GM21723 (cell line): ENCODE data around the gene NDUFAF7.
"Not testable (repeated sequence)": the region's sequence is repeated elsewhere in the genome, so short reads cannot be mapped to it uniquely, and the experiment has no call there.

ENCODE experiments used
- ATAC-seq: cut with Tn5 transposase; IDR thresholded peaks from one replicate; pipeline ENCODE4 v1.9.1; 2021; ENCODE audit warnings: mild to moderate bottlenecking, moderate library complexity; ENCODE audit not compliant: unreplicated experiment

The NDUFAF7 gene

DNA sequence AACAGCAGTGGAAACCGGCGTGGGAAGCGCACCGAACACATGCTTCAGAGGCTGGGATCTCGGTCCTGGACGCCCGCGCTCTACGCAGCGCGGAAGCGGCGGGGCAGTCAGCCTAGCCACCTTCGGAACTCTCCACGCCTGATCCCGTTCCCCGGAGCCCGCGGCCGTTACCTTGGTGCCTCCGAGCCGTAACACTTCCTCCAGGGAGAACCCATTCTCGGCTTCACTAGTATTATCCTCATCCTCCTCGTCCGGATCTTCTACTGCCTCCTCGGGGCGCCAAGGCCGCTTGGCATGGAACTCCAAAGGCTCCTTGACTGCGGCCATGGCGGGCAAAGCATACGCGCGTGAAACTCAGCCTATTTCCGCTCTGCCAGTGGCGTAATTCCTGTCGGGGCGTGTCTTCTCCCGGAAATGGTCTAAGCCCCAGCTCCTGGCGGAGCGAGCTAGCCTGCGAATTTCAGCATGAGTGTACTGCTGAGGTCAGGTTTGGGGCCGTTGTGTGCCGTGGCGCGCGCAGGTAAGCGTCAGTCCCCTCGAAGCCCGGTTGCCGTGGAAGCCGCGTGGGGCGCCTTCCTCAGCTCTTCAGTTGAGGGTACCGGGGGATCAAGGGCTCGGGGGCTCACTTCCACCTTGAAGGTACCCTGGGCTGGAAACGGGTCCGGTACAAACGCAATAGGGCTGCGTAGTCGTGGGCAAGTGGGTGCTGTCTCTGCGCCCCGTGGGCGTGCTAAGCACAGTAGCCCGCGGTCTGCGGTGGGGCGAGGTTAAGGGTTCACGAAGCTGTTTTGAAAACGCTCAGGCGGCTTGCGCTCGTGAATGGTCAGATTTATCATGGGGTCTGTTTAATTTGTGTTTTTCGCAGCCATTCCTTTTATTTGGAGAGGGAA is at the start of gene NDUFAF7, which contains the start of gene CEBPZ:
NDUFAF7 (plus strand) TSS at position 418 of the 890 bp plus-strand sequence; CDS start at position 466, 48 bp downstream.
CEBPZ (minus strand) TSS at position 356 of the 890 bp plus-strand sequence; CDS start at position 327, 29 bp downstream.
- peak; percentile 96 for ATAC-seq

GRCh38 chr2:37181726-37182684 is 49.5 kb upstream of the NDUFAF7 start:
- ATAC-seq: no peak

DNA sequence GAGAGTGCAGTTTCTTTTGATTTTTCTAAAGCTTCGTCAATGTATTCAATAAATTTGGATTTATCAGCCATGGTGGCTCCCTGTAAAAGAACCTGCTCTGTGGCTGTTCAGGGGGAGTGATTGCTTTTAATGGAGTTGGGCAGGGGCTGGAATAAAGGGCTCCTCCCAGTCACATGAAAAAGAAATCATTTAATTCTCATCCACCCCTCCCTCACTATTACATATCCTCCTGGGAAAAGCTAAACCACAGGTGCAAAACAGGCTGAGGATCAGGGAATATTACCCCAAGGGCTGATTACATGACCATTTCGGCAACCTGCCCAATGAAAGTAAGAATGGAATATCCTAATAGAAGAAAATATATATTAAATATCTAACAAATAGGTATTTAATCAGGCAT is 42.9 kb upstream of the NDUFAF7 start, which contains the start of gene SULT6B1:
SULT6B1 (minus strand) TSS at position 101 of the 400 bp plus-strand sequence; CDS start at position 71, 30 bp downstream.
- no peak for ATAC-seq

- ATAC-seq: no peak
Measured at GRCh38 chr2:37189452-37190153, 41.9 kb upstream of the NDUFAF7 start.

DNA sequence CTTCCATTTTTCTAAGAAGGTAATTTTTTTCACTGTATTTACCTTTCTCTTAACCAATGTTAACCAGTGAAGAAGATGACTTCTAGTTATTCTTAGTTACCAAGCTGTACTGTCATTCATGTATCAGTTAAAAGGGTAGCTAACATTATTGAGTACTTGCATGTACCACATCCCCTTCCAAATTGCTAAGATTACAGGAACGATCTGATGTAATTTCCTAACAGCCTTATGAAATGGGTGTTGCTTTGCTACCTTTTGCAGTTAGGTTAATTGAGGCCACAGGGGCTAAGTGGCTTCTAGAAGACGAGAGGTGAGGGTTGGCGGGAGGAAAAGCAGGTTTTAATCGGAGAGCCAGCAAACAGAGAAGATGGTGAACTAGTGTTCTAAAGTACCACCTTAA is 41.2 kb upstream of the NDUFAF7 start:
- no peak for ATAC-seq

DNA sequence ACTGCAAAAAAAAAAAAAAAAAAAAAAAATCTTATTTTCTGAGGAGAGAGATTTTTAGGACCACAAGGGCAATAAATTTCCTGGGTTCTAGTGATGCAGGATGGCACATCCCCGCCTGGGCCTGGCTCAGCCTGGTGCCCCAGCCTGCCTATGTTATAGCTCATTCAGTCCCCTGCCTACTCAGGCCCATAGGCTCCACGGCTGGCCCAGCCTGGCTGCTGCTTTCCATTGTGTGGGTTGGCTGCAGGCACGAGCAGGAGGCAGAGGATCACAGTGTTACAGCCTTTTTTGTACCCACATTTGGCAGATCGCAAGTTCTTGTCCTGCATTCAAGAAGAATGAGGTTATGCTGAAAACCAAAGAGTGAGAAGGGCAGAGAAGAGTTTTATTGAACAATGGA is 40.2 kb upstream of the NDUFAF7 start:
- no peak for ATAC-seq

DNA sequence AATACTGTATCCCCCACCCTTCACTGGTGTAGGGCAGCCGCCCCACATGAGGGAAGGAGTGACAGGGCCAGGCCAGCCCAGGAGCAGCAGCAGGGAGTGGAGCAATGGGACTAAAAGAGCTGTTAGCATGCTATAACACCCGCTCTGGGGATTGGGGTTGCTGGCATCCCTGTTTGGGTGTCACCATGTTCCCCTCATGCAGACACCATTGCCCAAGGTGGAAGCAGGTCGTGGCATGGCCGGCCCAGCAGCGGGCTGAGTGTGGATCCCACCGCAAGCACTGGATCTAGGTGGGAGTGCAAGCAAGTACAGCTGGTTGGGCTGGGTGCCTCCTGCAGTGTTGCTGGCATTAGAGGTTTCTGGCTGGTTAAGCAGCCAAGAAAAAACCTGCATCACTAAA is 39.7 kb upstream of the NDUFAF7 start:
- ATAC-seq: no peak

GRCh38 chr2:37192551-37192950 is 38.9 kb upstream of the NDUFAF7 start:
- ATAC-seq: no peak

DNA sequence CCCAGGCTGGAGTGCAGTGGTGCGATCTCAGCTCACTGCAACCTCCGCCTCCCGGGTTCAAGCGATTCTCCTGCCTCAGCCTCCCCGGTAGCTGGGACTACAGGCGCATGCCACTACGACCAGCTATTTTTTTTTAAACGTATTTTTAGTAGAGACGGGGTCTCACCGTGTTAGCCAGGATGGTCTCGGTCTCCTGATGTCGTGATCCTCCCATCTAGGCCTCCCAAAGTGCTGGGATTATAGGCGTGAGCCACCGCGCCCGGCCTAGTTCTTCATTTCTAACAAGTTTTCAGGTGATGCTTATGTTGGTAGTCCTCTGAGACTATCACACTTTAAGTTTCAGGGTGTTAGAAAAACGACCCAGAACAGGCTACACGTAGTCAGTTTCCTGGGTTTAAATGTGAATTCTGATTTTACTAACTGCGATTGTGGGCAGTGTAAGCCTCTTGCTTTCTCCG is 35.6 kb upstream of the NDUFAF7 start:
- ATAC-seq: not testable (repeated sequence)

DNA sequence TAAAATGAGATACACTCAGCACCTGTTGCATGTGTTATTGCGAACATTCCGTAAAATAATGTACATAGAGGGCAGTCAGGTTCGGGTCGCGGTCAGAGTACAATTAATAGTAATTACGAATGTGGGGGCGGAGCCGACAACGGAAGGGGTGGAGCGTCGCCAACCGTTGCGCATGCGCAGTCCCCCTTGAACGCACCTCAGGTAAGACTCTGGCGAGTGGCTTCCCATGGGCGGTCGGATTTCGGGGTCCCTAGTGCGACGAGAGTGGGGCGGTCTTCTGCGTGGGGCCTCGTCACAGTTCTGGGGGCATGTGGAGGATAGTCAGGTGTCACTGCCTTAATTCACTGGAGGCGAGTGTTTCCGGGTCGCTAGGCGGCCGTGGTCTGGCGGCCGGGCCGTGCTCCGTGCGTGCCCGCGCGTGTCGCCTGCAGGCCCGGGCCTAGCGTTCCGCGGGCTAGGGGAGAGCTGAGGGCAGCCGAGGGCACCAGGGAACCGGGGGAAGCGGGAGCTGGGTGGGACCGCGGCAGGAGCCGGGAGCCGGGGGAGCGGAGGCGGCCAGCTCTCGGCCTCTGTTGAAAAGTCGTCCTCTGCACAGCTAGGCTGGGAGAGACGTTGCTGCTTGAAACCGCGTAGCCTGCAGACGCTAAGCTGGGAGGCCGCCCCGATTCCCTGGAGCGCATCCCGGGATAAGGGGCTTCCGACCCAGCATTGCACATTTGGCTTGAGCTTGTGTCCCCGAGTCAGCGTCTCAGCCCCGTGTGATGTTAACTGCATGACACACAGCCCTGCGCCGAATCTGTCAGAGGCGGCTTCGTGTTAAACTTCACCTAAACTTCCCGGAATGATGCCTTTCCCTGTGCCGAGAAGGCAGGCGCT is 34.9 kb upstream of the NDUFAF7 start, which contains the start of gene CEBPZOS:
CEBPZOS (plus strand) TSS at position 177 of the 876 bp plus-strand sequence. CDS start 3,209 bp downstream, outside the sequence.
- ATAC-seq: peak; percentile 78

- no peak for ATAC-seq
Measured at GRCh38 chr2:37198681-37199065, 32.8 kb upstream of the NDUFAF7 start.

GRCh38 chr2:37201208-37201607 is 30.2 kb upstream of the NDUFAF7 start:
- no peak for ATAC-seq

DNA sequence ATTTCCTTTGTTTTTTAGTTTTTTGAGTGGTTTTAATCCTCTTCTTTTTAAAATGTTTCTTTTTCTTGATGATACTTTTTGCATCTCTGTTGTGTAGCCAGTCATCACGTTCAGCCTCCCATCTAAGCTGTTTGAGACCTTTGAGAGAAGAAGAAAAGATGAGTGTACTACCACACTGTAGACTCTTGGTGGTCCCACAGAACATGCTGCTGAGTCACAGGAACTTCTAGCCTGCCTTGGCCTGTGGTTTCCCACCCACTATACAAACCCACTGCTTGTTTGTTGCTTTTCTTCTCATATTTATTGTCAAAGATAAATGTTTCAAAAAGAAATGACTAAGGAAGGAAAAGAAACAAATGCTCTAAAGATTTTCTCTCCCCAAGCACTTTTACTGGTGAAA is 29.7 kb upstream of the NDUFAF7 start:
- ATAC-seq: no peak

- no peak for ATAC-seq
Measured at GRCh38 chr2:37203708-37204107, 27.8 kb upstream of the NDUFAF7 start.

DNA sequence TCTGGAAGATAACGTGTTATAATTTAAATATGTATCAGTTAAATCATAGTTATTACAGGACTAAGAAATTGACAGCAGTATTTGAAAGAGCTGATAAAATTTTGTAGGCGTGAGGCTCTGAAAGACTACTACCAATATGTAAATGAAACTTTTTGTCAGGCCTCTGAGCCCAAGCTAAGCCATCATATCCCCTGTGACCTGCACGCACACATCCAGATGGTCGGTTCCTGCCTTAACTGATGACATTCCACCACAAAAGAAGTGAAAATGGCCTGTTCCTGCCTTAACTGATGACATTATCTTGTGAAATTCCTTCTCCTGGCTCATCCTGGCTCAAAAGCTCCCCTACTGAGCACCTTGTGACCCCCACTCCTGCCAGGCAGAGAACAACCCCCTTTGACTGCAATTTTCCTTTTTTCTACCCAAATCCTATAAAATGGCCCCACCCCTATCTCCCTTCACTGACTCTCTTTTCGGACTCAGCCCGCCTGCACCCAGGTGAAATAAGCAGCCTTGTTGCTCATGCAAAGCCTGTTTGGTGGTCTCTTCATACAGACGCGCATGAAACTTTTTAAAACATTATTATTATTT is 26.3 kb upstream of the NDUFAF7 start:
- ATAC-seq: not testable (repeated sequence)

- no peak for ATAC-seq
Measured at GRCh38 chr2:37205689-37206341, 25.6 kb upstream of the NDUFAF7 start.

DNA sequence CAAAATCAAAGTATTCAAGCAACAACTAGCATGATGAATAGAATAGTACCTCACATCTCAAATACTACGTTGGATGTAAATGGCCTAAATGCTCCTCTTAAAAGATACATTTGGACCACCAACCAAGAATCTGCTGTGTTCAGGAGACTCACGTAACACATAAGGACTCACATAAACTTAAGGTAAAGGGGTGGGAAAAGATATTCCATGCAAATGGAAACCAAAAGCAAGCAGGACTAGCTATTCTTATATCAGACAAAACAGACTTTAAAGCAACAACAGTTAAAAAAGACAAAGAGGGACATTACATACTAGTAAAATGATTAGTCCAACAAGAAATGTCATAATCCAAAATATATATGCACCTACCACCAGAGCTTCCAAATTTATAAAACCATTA is 24.7 kb upstream of the NDUFAF7 start:
- not testable (repeated sequence) for ATAC-seq

- ATAC-seq: no peak
Measured at GRCh38 chr2:37211212-37211611, 20.2 kb upstream of the NDUFAF7 start.
